Colonic mucosa (tissue), 4 donors: ENCODE data around the gene ACACB. TPM values are rescaled to one million over a fixed set of nuclear protein-coding genes. Genes with fewer than 3 reads are reported as not detected.

ENCODE experiments used
- DNase-seq: peaks from one replicate; pipeline ENCODE4 v3.0.0-alpha.2; 2020
- H3K27ac ChIP-seq: fragments of 200-600 bp; one replicate; pipeline ENCODE4 v1.8.0; 2021
- H3K27me3 ChIP-seq: fragments of 200-600 bp; one replicate; pipeline ENCODE4 v1.8.0; 2021
- H3K36me3 ChIP-seq: fragments of 200-600 bp; one replicate; pipeline ENCODE4 v1.8.0; 2021
- H3K4me1 ChIP-seq: fragments of 200-600 bp; one replicate; pipeline ENCODE4 v1.8.0; 2021; ENCODE audit warnings: mild to moderate bottlenecking
- H3K4me3 ChIP-seq: fragments of 200-600 bp; one replicate; pipeline ENCODE4 v1.8.0; 2021
- H3K9ac ChIP-seq, 2 donors: one replicate each; pipeline ENCODE4 v1.7.0; 2013; ENCODE audit warnings: control low read depth in 2 of 2, low read depth in 2 of 2, low read length in 2 of 2
- H3K9me3 ChIP-seq: fragments of 200-600 bp; one replicate; pipeline ENCODE4 v1.8.0; 2021
- intact Hi-C: fragments of 100-400 bp; cut with DNase I; formaldehyde crosslinking; loops from one replicate; pipeline ENCODE4 v1.14.1; 2022
- total RNA-seq, 2 donors: library from RNA; stranded (reverse); fragmentation: NEBNext Ultra II Directional in 1 of 2; extraction: Animal tissue kit (Norgen Biotek cat#: 25700) in 1 of 2; gene quantifications; one replicate each; pipeline ENCODE4 v1.2.1, GENCODE V29; 2021
- TF ChIP-seq, protein P1 (sequence below): fragments of 200-600 bp; IDR thresholded peaks from one replicate; pipeline ENCODE4 v1.8.0; 2022; ENCODE audit warnings: antibody characterized with exemption, mild to moderate bottlenecking
- donor health status: healthy.
- donor health status: DM: no; HTN: no; CAD: no.
- donor health status: DM: no; HTN: no; CAD: no.

ACACB gene
- total RNA-seq, 2 donors from 2014 or later: 21.3 to 32.8 TPM

DNA sequence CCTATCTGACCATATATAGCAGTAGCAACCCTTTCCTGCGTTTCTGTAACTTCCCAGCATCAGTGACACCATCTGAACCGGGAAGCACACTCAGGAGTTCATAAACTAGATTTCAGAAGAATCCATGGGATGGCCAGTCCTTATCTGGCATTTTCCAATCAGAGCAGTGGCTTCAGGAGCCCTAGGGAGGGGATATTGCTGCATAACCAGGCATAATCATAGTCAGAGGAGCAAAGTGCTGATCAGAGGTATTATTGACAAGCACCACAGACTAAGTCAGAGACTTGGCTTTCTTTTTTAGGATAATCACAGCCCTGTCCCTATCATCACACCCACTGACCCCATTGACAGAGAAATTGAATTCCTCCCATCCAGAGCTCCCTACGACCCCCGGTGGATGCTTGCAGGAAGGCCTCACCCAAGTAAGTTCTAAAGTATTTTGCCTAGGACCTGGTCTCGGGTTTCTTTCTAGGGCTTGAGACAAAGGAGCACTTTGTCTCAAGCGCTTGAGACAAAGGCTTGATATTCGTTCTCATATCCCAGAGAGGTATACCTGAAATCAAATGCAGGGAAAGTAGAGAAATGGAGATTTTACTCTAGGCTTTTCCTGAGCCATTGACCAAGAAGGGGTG, 137.6 kb downstream of the ACACB start:
- no peak overlapping the region for H3K27ac ChIP-seq
- no peaks in the 10 kb centered on the region for H3K4me1 ChIP-seq
- H3K9ac ChIP-seq: no peak overlapping the region
- intact Hi-C loops: no loop called here
- TF ChIP-seq, protein P1, sequence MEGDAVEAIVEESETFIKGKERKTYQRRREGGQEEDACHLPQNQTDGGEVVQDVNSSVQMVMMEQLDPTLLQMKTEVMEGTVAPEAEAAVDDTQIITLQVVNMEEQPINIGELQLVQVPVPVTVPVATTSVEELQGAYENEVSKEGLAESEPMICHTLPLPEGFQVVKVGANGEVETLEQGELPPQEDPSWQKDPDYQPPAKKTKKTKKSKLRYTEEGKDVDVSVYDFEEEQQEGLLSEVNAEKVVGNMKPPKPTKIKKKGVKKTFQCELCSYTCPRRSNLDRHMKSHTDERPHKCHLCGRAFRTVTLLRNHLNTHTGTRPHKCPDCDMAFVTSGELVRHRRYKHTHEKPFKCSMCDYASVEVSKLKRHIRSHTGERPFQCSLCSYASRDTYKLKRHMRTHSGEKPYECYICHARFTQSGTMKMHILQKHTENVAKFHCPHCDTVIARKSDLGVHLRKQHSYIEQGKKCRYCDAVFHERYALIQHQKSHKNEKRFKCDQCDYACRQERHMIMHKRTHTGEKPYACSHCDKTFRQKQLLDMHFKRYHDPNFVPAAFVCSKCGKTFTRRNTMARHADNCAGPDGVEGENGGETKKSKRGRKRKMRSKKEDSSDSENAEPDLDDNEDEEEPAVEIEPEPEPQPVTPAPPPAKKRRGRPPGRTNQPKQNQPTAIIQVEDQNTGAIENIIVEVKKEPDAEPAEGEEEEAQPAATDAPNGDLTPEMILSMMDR: no peak
- DNase-seq: no peak
- H3K9me3 ChIP-seq: no peaks in the 10 kb centered on the region
- H3K27me3 ChIP-seq: no peaks in the 10 kb centered on the region
- no peak overlapping the region for H3K4me3 ChIP-seq
- H3K36me3 ChIP-seq: no peaks in the 10 kb centered on the region

DNA sequence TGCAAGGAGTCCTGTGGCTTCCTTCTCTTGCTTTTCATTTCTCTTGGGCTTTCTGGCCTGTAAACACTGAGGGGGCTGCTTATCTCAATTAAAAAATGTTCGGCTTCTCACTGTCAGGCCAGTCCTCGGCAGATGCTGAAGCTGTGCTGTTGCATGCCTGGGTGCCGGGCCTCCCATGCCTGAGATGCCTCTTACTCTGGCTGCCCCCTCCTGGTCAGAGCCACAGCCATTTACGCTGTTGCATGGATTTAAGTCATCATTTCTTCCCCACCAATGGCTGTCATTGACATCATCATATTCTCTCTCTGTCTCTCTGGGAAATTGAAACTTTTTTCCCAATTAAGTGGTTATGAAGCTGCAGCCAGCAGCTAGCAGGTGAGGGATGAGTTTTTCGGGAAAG, 139.0 kb downstream of the ACACB start:
- no peaks in the 10 kb centered on the region for H3K9me3 ChIP-seq
- H3K9ac ChIP-seq: no peak overlapping the region
- TF ChIP-seq, protein P1: no peak
- H3K4me3 ChIP-seq: no peak overlapping the region
- intact Hi-C loops: no loop called here
- H3K27ac ChIP-seq: no peak overlapping the region
- H3K36me3 ChIP-seq: no peaks in the 10 kb centered on the region
- no peaks in the 10 kb centered on the region for H3K27me3 ChIP-seq
- no peaks in the 10 kb centered on the region for H3K4me1 ChIP-seq
- no peak for DNase-seq

DNA sequence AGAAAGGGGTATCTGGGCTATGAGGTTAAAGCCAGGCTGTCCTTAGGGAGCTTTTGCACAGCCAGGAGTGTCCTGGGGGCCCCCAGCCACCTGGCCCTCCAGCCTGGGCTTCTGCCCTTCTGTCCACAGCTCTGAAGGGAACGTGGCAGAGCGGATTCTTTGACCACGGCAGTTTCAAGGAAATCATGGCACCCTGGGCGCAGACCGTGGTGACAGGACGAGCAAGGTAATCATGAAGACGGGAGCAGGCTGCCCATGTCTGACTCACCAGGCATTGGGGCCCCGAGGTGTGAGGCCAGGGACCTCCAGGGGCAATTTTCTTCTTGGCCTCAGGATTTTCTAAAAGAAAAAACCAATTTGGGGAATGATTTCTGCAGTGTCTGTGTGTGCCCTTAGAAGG, 139.6 kb downstream of the ACACB start:
- Histone ChIP-seq H3K36me3 (no peaks in the 10 kb centered on the region), H3K27me3 (no peaks in the 10 kb centered on the region), H3K9ac (no peak overlapping the region), H3K4me3 (no peak overlapping the region), H3K27ac (no peak overlapping the region), H3K4me1 (no peaks in the 10 kb centered on the region), H3K9me3 (no peaks in the 10 kb centered on the region)
- intact Hi-C loops: no loop called here
- TF ChIP-seq, protein P1: no peak
- no peak for DNase-seq

DNA sequence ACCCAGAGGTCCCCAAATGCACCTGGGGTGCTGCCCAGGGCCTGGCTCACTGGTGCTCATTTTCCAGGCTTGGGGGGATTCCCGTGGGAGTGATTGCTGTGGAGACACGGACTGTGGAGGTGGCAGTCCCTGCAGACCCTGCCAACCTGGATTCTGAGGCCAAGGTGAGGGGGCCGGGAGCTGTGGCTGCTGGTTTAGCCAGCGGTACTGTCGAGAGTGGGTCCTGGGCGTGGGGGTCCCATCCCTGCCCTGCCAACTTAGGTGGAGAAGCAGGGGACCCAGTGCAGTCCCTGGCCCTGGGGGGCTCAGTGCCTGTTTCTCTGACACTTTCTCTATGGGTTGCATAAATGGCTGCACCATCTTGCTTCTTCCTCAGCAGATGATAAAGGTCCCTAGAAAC, 141.8 kb downstream of the ACACB start:
- intact Hi-C loops: no loop called here
- Histone ChIP-seq H3K9me3 (no peaks in the 10 kb centered on the region), H3K9ac (no peak overlapping the region), H3K36me3 (no peaks in the 10 kb centered on the region), H3K4me1 (no peaks in the 10 kb centered on the region), H3K27me3 (no peaks in the 10 kb centered on the region), H3K27ac (no peak overlapping the region), H3K4me3 (no peak overlapping the region)
- no peak for DNase-seq
- TF ChIP-seq, protein P1: no peak

DNA sequence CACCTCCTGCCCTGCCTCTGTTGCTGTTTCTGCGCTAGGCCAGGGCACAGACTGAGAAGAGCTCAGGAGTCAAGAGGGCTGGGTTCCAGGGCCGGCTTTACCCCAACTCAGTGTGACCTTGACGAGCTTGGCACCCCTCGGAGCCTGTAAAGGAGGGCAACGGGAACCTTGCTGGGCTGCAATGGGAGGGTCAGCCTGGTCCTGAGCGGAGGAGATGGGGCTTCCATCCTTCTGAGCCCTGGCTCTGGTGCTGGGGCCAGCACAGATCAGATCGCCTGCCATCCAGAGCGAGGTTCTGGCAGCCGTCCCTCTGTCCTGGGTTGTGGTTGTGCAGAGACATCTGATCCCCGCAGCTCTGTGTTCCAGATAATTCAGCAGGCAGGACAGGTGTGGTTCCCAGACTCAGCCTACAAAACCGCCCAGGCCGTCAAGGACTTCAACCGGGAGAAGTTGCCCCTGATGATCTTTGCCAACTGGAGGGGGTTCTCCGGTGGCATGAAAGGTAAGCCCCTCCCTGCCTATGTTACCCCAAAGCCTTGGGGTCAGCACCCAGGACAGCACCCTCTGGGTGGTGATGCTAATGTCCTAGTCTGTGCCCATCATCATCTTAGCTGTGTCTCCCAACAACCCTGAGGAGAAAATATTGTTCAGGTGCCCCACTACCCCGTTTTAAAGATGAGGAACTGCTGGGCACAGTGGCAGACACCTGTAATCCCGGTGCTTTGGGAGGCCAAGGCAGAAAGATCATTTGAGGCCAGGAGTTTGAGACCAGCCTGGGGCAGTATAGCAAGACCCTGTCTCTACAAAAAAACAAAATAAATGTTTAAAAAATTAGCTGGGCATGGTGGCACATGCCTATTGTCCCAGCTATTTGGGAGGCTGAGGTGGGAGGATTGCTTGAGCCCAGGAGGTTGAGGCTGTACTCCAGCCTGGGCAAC, 142.5 kb downstream of the ACACB start:
- no peak overlapping the region for H3K9ac ChIP-seq
- H3K27me3 ChIP-seq: no peaks in the 10 kb centered on the region
- H3K36me3 ChIP-seq: no peaks in the 10 kb centered on the region
- H3K27ac ChIP-seq: no peak overlapping the region
- intact Hi-C loops: no loop called here
- DNase-seq: no peak
- TF ChIP-seq, protein P1: no peak
- no peaks in the 10 kb centered on the region for H3K4me1 ChIP-seq
- no peak overlapping the region for H3K4me3 ChIP-seq
- H3K9me3 ChIP-seq: no peaks in the 10 kb centered on the region
